ENCODE results near the gene ABCA13.

Gene ABCA13

DNA sequence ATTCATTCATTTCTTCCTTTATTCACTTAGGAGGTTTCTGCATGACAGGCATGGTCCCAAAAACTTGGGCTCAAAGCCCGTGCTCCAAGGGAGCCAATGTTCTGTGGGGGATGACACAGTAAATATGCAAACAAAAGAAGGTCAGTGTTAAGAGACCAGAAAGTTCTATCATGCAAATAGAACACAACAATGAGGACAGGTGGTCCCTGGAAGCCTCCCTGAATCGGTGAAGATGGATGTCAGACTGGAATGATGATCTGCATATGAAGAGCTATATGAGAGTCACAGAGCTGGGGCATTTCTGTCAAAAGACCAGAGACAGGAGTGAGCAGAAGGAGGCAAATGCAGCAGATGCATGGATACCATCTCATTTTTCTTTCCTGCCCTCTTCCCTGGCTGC, 129.0 kb downstream of the ABCA13 start:
- no peak overlapping the region for H3K4me3 ChIP-seq (ENCODE audit: low read length)
- no peak overlapping the region for H2AFZ ChIP-seq (ENCODE audit: low read depth, low read length)
- H3K9ac ChIP-seq (ENCODE audit: low read length), result no peak overlapping the region
- H3K27ac ChIP-seq (ENCODE audit: low read length), result no peak overlapping the region
- H3K4me1 ChIP-seq (ENCODE audit: low read length), result peaks cover 9% of the 10 kb centered on the region
- no peaks in the 10 kb centered on the region for H3K79me2 ChIP-seq (ENCODE audit: low read length)
- no peaks in the 10 kb centered on the region for H3K36me3 ChIP-seq (replicated peaks; ENCODE audit: low read depth, low read length)
- H3K4me2 ChIP-seq (ENCODE audit: low read length), result no peak overlapping the region
- no peaks in the 10 kb centered on the region for H3K9me3 ChIP-seq (ENCODE audit: insufficient read depth, low read length)
- TF ChIP-seq, protein P1, sequence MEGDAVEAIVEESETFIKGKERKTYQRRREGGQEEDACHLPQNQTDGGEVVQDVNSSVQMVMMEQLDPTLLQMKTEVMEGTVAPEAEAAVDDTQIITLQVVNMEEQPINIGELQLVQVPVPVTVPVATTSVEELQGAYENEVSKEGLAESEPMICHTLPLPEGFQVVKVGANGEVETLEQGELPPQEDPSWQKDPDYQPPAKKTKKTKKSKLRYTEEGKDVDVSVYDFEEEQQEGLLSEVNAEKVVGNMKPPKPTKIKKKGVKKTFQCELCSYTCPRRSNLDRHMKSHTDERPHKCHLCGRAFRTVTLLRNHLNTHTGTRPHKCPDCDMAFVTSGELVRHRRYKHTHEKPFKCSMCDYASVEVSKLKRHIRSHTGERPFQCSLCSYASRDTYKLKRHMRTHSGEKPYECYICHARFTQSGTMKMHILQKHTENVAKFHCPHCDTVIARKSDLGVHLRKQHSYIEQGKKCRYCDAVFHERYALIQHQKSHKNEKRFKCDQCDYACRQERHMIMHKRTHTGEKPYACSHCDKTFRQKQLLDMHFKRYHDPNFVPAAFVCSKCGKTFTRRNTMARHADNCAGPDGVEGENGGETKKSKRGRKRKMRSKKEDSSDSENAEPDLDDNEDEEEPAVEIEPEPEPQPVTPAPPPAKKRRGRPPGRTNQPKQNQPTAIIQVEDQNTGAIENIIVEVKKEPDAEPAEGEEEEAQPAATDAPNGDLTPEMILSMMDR (IDR thresholded peaks at IDR 0.05; ENCODE audit: low read depth, low read length), result no peak
- no peak for TF ChIP-seq EZH2phosphoT487 (IDR thresholded peaks at IDR 0.05; ENCODE audit: low read depth)
- H4K20me1 ChIP-seq (ENCODE audit: insufficient read depth, low read length), result no peaks in the 10 kb centered on the region
- H3K27me3 ChIP-seq (ENCODE audit: low read depth, low read length), result no peaks in the 10 kb centered on the region

DNA sequence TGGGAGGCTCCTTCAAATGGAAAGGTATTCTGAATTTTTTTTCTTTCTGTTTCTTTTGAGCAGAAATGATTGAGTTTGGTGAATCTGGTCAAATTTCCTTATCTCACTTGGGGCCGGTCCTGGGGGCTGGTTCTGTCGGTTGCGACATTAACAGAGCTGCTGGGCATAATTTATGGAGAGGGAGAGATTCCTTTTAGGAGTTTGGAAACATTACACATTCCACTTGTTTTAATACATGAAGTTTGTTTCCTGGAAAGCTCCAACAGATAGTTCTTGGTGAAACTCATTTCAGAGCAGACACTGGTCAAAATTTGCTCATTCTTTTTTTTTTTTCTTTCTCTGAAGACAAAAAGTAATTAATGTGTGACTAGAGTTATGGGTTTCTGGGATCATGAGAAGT, 129.9 kb downstream of the ABCA13 start:
- H3K27ac ChIP-seq (ENCODE audit: low read length), result no peak overlapping the region

DNA sequence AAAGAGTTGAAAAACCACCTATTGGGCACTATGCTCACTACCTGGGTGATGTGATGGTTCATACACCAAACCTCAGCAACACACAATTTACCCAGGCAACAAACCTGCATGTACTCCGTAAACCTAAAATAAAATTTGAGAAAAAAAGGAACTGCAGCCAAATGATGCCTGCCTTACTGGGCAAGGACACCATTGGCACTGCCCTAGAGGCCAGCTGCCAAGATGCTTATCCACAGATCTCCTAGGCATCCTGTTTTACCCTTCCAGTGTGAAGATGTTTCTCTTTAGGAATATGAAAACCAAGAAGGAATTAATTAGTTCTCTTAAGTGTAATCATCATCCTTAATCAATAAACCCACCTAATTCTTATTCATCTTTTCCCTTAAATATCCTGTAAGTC, 133.4 kb downstream of the ABCA13 start:
- Histone ChIP-seq H3K79me2 (ENCODE audit: low read length) (no peaks in the 10 kb centered on the region), H3K36me3 (replicated peaks; ENCODE audit: low read depth, low read length) (no peaks in the 10 kb centered on the region), H3K27ac (ENCODE audit: low read length) (no peak overlapping the region), H3K4me2 (ENCODE audit: low read length) (no peak overlapping the region), H2AFZ (ENCODE audit: low read depth, low read length) (no peak overlapping the region), H3K4me1 (ENCODE audit: low read length) (no peaks in the 10 kb centered on the region), H3K9me3 (ENCODE audit: insufficient read depth, low read length) (no peaks in the 10 kb centered on the region), H4K20me1 (ENCODE audit: insufficient read depth, low read length) (no peaks in the 10 kb centered on the region), H3K4me3 (ENCODE audit: low read length) (no peak overlapping the region), H3K9ac (ENCODE audit: low read length) (no peak overlapping the region), H3K27me3 (ENCODE audit: low read depth, low read length) (no peaks in the 10 kb centered on the region)
- TF ChIP-seq, protein P1 (IDR thresholded peaks at IDR 0.05; ENCODE audit: low read depth, low read length), result no peak
- TF ChIP-seq EZH2phosphoT487 (IDR thresholded peaks at IDR 0.05; ENCODE audit: low read depth), result no peak

More for the DNA sequence above, 129.9 kb downstream of the ABCA13 start:
- TF ChIP-seq EZH2phosphoT487 (IDR thresholded peaks at IDR 0.05; ENCODE audit: low read depth), result no peak
- TF ChIP-seq, protein P1 (IDR thresholded peaks at IDR 0.05; ENCODE audit: low read depth, low read length), result no peak
- Histone ChIP-seq H3K9ac (ENCODE audit: low read length) (no peak overlapping the region), H3K4me1 (ENCODE audit: low read length) (peaks cover 9% of the 10 kb centered on the region), H3K79me2 (ENCODE audit: low read length) (no peaks in the 10 kb centered on the region), H3K9me3 (ENCODE audit: insufficient read depth, low read length) (no peaks in the 10 kb centered on the region), H3K27me3 (ENCODE audit: low read depth, low read length) (no peaks in the 10 kb centered on the region), H3K4me2 (ENCODE audit: low read length) (no peak overlapping the region), H3K4me3 (ENCODE audit: low read length) (no peak overlapping the region), H2AFZ (ENCODE audit: low read depth, low read length) (no peak overlapping the region), H3K36me3 (replicated peaks; ENCODE audit: low read depth, low read length) (no peaks in the 10 kb centered on the region), H4K20me1 (ENCODE audit: insufficient read depth, low read length) (no peaks in the 10 kb centered on the region)

DNA sequence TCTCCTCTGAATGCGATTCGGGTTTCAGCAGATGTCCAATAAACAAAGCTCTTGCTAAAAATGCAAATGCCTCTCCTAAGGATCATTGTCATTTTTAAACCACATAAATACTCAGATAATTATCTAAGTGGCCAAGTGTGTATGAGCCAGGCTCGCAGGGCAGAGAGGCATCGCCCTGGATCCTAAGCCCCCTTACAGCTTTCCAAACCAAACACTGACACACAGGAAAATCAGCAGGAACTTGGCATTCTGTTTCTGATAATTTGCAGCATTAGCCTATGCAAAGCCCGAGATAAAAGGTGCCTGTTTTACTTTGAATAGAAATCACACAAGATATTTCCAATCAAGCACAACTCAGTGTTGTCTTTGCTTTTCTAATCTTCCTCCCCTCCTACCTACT, 134.4 kb downstream of the ABCA13 start:
- no peak overlapping the region for H2AFZ ChIP-seq (ENCODE audit: low read depth, low read length)
- no peaks in the 10 kb centered on the region for H3K27me3 ChIP-seq (ENCODE audit: low read depth, low read length)
- no peak overlapping the region for H3K9ac ChIP-seq (ENCODE audit: low read length)
- H3K9me3 ChIP-seq (ENCODE audit: insufficient read depth, low read length), result no peaks in the 10 kb centered on the region
- no peaks in the 10 kb centered on the region for H3K36me3 ChIP-seq (replicated peaks; ENCODE audit: low read depth, low read length)
- no peak overlapping the region for H3K27ac ChIP-seq (ENCODE audit: low read length)
- H3K79me2 ChIP-seq (ENCODE audit: low read length), result no peaks in the 10 kb centered on the region
- no peak overlapping the region for H3K4me2 ChIP-seq (ENCODE audit: low read length)
- TF ChIP-seq, protein P1 (IDR thresholded peaks at IDR 0.05; ENCODE audit: low read depth, low read length), result no peak
- no peak for TF ChIP-seq EZH2phosphoT487 (IDR thresholded peaks at IDR 0.05; ENCODE audit: low read depth)
- H4K20me1 ChIP-seq (ENCODE audit: insufficient read depth, low read length), result no peaks in the 10 kb centered on the region
- no peaks in the 10 kb centered on the region for H3K4me1 ChIP-seq (ENCODE audit: low read length)
- no peak overlapping the region for H3K4me3 ChIP-seq (ENCODE audit: low read length)

Measured in OCI-LY3 (cell line).